ENCODE results near the gene RWDD2A.

The RWDD2A gene

GRCh38 chr6:83216806-83217205 is 23.6 kb downstream of the RWDD2A start:
- in situ Hi-C loops (cut with MboI; ENCODE audit: low sequenced_read_pairs), result no loop called here
- Histone ChIP-seq H3K4me3 (no peak overlapping the region), H3K36me3 (replicated peaks) (peaks cover under 1% of the 10 kb centered on the region; the same call in 1 of the 2 replicates), H3K4me1 (no peaks in the 10 kb centered on the region), H3K9me3 (no peaks in the 10 kb centered on the region), H3K27me3 (ENCODE audit: low read depth) (no peaks in the 10 kb centered on the region)
- no peak for DNase-seq (ENCODE audit: low spot score in 2 of 2)

GRCh38 chr6:83218646-83219045 is 25.5 kb downstream of the RWDD2A start:
- Histone ChIP-seq H3K9me3 (no peaks in the 10 kb centered on the region), H3K27me3 (ENCODE audit: low read depth) (no peaks in the 10 kb centered on the region), H3K4me1 (no peaks in the 10 kb centered on the region), H3K4me3 (no peak overlapping the region), H3K36me3 (replicated peaks) (peaks cover 4% of the 10 kb centered on the region; the same call in 1 of the 2 replicates)
- no peak for DNase-seq (ENCODE audit: low spot score in 2 of 2)
- in situ Hi-C loops (cut with MboI; ENCODE audit: low sequenced_read_pairs), result no loop called here

GRCh38 chr6:83220121-83220520 is 27.0 kb downstream of the RWDD2A start:
- no peaks in the 10 kb centered on the region for H3K27me3 ChIP-seq (ENCODE audit: low read depth)
- no peak overlapping the region for H3K4me3 ChIP-seq
- peaks cover 9% of the 10 kb centered on the region; the same call in 1 of the 2 replicates for H3K36me3 ChIP-seq (replicated peaks)
- H3K9me3 ChIP-seq, result no peaks in the 10 kb centered on the region
- DNase-seq (ENCODE audit: low spot score in 2 of 2), result no peak
- no peaks in the 10 kb centered on the region for H3K4me1 ChIP-seq
- in situ Hi-C loops (cut with MboI; ENCODE audit: low sequenced_read_pairs), result loop anchor here (5.0 kb wide), 1 partner anchor 297 kb away; no protein-coding TSS in a partner anchor

GRCh38 chr6:83221276-83221675 is 28.1 kb downstream of the RWDD2A start:
- Histone ChIP-seq H3K4me1 (no peaks in the 10 kb centered on the region), H3K36me3 (replicated peaks) (peaks cover 12% of the 10 kb centered on the region; the same call in 1 of the 2 replicates), H3K4me3 (no peak overlapping the region), H3K27me3 (ENCODE audit: low read depth) (no peaks in the 10 kb centered on the region), H3K9me3 (no peaks in the 10 kb centered on the region)
- in situ Hi-C loops (cut with MboI; ENCODE audit: low sequenced_read_pairs), result loop anchor here (5.0 kb wide), 1 partner anchor 296 kb away; no protein-coding TSS in a partner anchor
- no peak for DNase-seq (ENCODE audit: low spot score in 2 of 2)

- Histone ChIP-seq H3K27me3 (ENCODE audit: low read depth) (no peaks in the 10 kb centered on the region), H3K9me3 (no peaks in the 10 kb centered on the region), H3K4me1 (no peaks in the 10 kb centered on the region), H3K4me3 (no peak overlapping the region), H3K36me3 (replicated peaks) (peaks cover 15% of the 10 kb centered on the region; the same call in 1 of the 2 replicates)
- in situ Hi-C loops (cut with MboI; ENCODE audit: low sequenced_read_pairs), result loop anchor here (5.0 kb wide), 1 partner anchor 295 kb away; no protein-coding TSS in a partner anchor
- DNase-seq (ENCODE audit: low spot score in 2 of 2), result peak in 1 of 2 experiments; percentile 58
These were observed 28.8 kb downstream of the RWDD2A start for GRCh38 chr6:83221889-83222479.

GRCh38 chr6:83226517-83226916 is 33.4 kb downstream of the RWDD2A start:
- Histone ChIP-seq H3K36me3 (replicated peaks) (peaks cover 25% of the 10 kb centered on the region), H3K27me3 (ENCODE audit: low read depth) (no peaks in the 10 kb centered on the region), H3K4me3 (no peak overlapping the region), H3K9me3 (no peaks in the 10 kb centered on the region), H3K4me1 (no peaks in the 10 kb centered on the region)
- in situ Hi-C loops (cut with MboI; ENCODE audit: low sequenced_read_pairs), result no loop called here
- DNase-seq (ENCODE audit: low spot score in 2 of 2), result no peak

DNA sequence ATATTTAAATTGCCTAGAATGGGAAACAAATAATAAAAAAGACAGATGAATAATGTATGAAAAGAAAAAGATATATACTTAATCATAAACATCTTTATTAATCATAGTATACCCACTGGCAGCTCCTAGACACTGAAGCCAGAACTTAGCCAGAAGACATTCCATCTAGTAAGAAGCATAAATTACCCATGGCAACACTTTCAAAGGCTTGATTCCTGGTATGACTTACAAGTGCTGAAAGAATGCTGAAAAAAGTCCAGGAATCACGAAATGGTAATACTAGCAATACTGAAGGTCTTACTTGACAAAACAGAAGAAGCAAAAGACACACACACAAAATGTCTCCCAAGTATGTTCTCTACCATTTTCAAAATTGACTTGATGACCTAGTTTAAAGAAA is 38.0 kb downstream of the RWDD2A start:
- Histone ChIP-seq H3K9me3 (no peaks in the 10 kb centered on the region), H3K36me3 (replicated peaks) (peaks cover 14% of the 10 kb centered on the region), H3K27me3 (ENCODE audit: low read depth) (no peaks in the 10 kb centered on the region), H3K4me1 (no peaks in the 10 kb centered on the region), H3K4me3 (no peak overlapping the region)
- in situ Hi-C loops (cut with MboI; ENCODE audit: low sequenced_read_pairs), result no loop called here
- DNase-seq (ENCODE audit: low spot score in 2 of 2), result no peak

DNA sequence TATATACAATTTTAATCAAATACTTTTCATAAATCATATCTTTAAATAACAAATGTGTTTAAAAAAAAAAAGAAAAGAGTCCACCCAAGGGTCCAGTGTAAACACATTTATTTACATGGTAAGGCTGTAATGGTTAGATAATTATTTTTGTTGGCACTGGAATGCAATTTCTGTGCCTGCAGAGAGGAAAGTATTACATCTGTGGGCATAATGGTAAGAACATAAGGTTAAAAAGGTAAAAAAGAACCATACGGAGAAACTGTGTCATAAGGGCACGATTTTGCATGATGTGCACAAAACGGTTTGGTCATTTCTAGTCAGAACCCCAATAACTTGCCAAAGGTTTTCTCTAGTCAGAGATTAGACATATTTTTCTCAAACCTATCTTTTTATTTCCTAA is 54.3 kb downstream of the RWDD2A start:
- no peak for DNase-seq (ENCODE audit: low spot score in 2 of 2)
- Histone ChIP-seq H3K27me3 (ENCODE audit: low read depth) (no peaks in the 10 kb centered on the region), H3K9me3 (no peaks in the 10 kb centered on the region), H3K4me1 (no peaks in the 10 kb centered on the region), H3K4me3 (no peak overlapping the region), H3K36me3 (replicated peaks) (peaks cover 14% of the 10 kb centered on the region)
- in situ Hi-C loops (cut with MboI; ENCODE audit: low sequenced_read_pairs), result no loop called here
